Nephron progenitor cell (in vitro differentiated cells): ENCODE results near the gene TMTC1.

Experiments used
- DNase-seq: peaks from one replicate; pipeline ENCODE4 v3.0.0; 2021
- H3K27ac Mint-ChIP-seq: 2 replicates; pipeline ENCODE4 v1.8.0; 2021; ENCODE audit warnings: mild to moderate bottlenecking, moderate library complexity, mixed read lengths
- H3K27me3 Mint-ChIP-seq: 2 replicates; pipeline ENCODE4 v1.8.0; 2021; ENCODE audit warnings: mild to moderate bottlenecking, low read depth, mixed read lengths; ENCODE audit not compliant: poor library complexity
- H3K36me3 Mint-ChIP-seq: 2 replicates; pipeline ENCODE4 v1.8.0; 2021; ENCODE audit warnings: low read depth, mixed read lengths
- H3K4me1 Mint-ChIP-seq: 2 replicates; pipeline ENCODE4 v1.8.0; 2021; ENCODE audit warnings: mixed read lengths
- H3K4me3 Mint-ChIP-seq: 2 replicates; pipeline ENCODE4 v1.8.0; 2021; ENCODE audit warnings: mild to moderate bottlenecking, moderate library complexity, mixed read lengths
- H3K9me3 Mint-ChIP-seq: 2 replicates; pipeline ENCODE4 v1.8.0; 2021; ENCODE audit warnings: mild to moderate bottlenecking, moderate library complexity, mixed read lengths
- CTCF ChIP-seq: fragments of 200-600 bp; sonication (generic); IDR thresholded peaks from 2 replicates; pipeline ENCODE4 v1.5.0; 2021; ENCODE audit warnings: antibody characterized with exemption

TMTC1 gene

GRCh38 chr12:29509503-29509902 is 274.2 kb downstream of the TMTC1 start:
- no peak overlapping the region for H3K4me3 Mint-ChIP-seq
- DNase-seq = no peak
- no peaks in the 10 kb centered on the region for H3K9me3 Mint-ChIP-seq
- peaks cover 16% of the 10 kb centered on the region for H3K4me1 Mint-ChIP-seq
- H3K27me3 Mint-ChIP-seq = no peaks in the 10 kb centered on the region
- no peaks in the 10 kb centered on the region for H3K36me3 Mint-ChIP-seq
- no peak for TF ChIP-seq CTCF
- no peak overlapping the region for H3K27ac Mint-ChIP-seq

GRCh38 chr12:29508949-29509348 is 274.8 kb downstream of the TMTC1 start:
- no peak for TF ChIP-seq CTCF
- no peaks in the 10 kb centered on the region for H3K9me3 Mint-ChIP-seq
- peaks cover 16% of the 10 kb centered on the region for H3K4me1 Mint-ChIP-seq
- H3K27me3 Mint-ChIP-seq = no peaks in the 10 kb centered on the region
- no peaks in the 10 kb centered on the region for H3K36me3 Mint-ChIP-seq
- H3K4me3 Mint-ChIP-seq = no peak overlapping the region
- no peak for DNase-seq
- no peak overlapping the region for H3K27ac Mint-ChIP-seq

GRCh38 chr12:29505122-29505521 is 278.6 kb downstream of the TMTC1 start:
- TF ChIP-seq CTCF = no peak
- Mint-ChIP-seq H3K27me3 (no peaks in the 10 kb centered on the region), H3K36me3 (no peaks in the 10 kb centered on the region), H3K4me3 (no peak overlapping the region), H3K4me1 (peaks cover 4% of the 10 kb centered on the region), H3K9me3 (no peaks in the 10 kb centered on the region), H3K27ac (no peak overlapping the region)
- DNase-seq = no peak

GRCh38 chr12:29503283-29503682 is 280.5 kb downstream of the TMTC1 start:
- TF ChIP-seq CTCF = no peak
- Mint-ChIP-seq H3K4me1 (peaks cover 4% of the 10 kb centered on the region), H3K27ac (no peak overlapping the region), H3K36me3 (no peaks in the 10 kb centered on the region), H3K4me3 (no peak overlapping the region), H3K27me3 (no peaks in the 10 kb centered on the region), H3K9me3 (no peaks in the 10 kb centered on the region)
- no peak for DNase-seq

GRCh38 chr12:29499235-29499634 is 284.5 kb downstream of the TMTC1 start:
- no peak overlapping the region for H3K4me3 Mint-ChIP-seq
- no peaks in the 10 kb centered on the region for H3K36me3 Mint-ChIP-seq
- H3K9me3 Mint-ChIP-seq = no peaks in the 10 kb centered on the region
- TF ChIP-seq CTCF = no peak
- no peak for DNase-seq
- H3K27ac Mint-ChIP-seq = no peak overlapping the region
- no peaks in the 10 kb centered on the region for H3K4me1 Mint-ChIP-seq
- no peaks in the 10 kb centered on the region for H3K27me3 Mint-ChIP-seq

GRCh38 chr12:29497588-29497987 is 286.2 kb downstream of the TMTC1 start, which contains the start of gene OVCH1:
OVCH1 (minus strand) TSS chr12:29497686; CDS start chr12:29497686, 0 bp downstream.
- H3K4me3 Mint-ChIP-seq = no peak within 1 kb of the TSS
- TF ChIP-seq CTCF = no peak
- H3K9me3 Mint-ChIP-seq = no peaks in the 10 kb centered on the region

More at GRCh38 chr12:29497588-29497987, 286.2 kb downstream of the TMTC1 start, which contains the start of gene OVCH1:
- H3K27ac Mint-ChIP-seq = no peak within 1 kb of the TSS
- no peak for DNase-seq
- H3K36me3 Mint-ChIP-seq = no peaks in the 10 kb centered on the region
- peaks cover 2% of the 10 kb centered on the region for H3K27me3 Mint-ChIP-seq
- no peaks in the 10 kb centered on the region for H3K4me1 Mint-ChIP-seq
